H9 (cell line): ENCODE results near the gene RFX4. TPM values are rescaled to one million over a fixed set of nuclear protein-coding genes. Genes with fewer than 3 reads are reported as not detected.
"Not testable (repeated sequence)": the region's sequence is repeated elsewhere in the genome, so short reads cannot be mapped to it uniquely, and the experiment has no call there.

Experiments
- DNase-seq: peaks from one replicate; pipeline ENCODE4 v3.0.0-alpha.2; 2017
- H2AFZ ChIP-seq: one replicate; pipeline ENCODE4 v1.6.1; 2013; ENCODE audit warnings: mild to moderate bottlenecking, low read length, control low read depth, moderate library complexity
- H2AK5ac ChIP-seq: 2 replicates; pipeline ENCODE4 v1.6.1; 2013; ENCODE audit warnings: low read length, control low read depth, mixed read lengths; ENCODE audit not compliant: insufficient read length
- H2BK120ac ChIP-seq: one replicate; pipeline ENCODE4 v1.6.1; 2013; ENCODE audit warnings: low read depth, mild to moderate bottlenecking, low read length, control low read depth, inconsistent platforms; ENCODE audit not compliant: poor library complexity, severe bottlenecking
- H2BK12ac ChIP-seq: 2 replicates; pipeline ENCODE4 v1.6.1; 2013; ENCODE audit warnings: low read length, control low read depth, mixed read lengths, low read depth; ENCODE audit not compliant: insufficient read length
- H2BK15ac ChIP-seq: 2 replicates; pipeline ENCODE4 v1.6.1; 2013; ENCODE audit warnings: low read depth, low read length, control low read depth
- H2BK20ac ChIP-seq: one replicate; pipeline ENCODE4 v1.6.1; 2013; ENCODE audit warnings: low read depth, mild to moderate bottlenecking, low read length, control low read depth, inconsistent platforms; ENCODE audit not compliant: poor library complexity, severe bottlenecking
- H2BK5ac ChIP-seq: 2 replicates; pipeline ENCODE4 v1.6.1; 2013; ENCODE audit warnings: low read length, control low read depth, mixed read lengths; ENCODE audit not compliant: insufficient read length
- H3K14ac ChIP-seq: 2 replicates; pipeline ENCODE4 v1.6.1; 2013; ENCODE audit warnings: low read length, control low read depth; ENCODE audit not compliant: insufficient read depth
- H3K18ac ChIP-seq: 2 replicates; pipeline ENCODE4 v1.6.1; 2013; ENCODE audit warnings: low read depth, mild to moderate bottlenecking, mixed read lengths, low read length, control low read depth; ENCODE audit not compliant: insufficient read length
- H3K23ac ChIP-seq: 2 replicates; pipeline ENCODE4 v1.6.1; 2013; ENCODE audit warnings: low read length, control low read depth, mixed read lengths, low read depth; ENCODE audit not compliant: insufficient read length
- H3K23me2 ChIP-seq: 2 replicates; pipeline ENCODE4 v1.6.1; 2013; ENCODE audit warnings: low read depth, mild to moderate bottlenecking, mixed read lengths, low read length, control low read depth; ENCODE audit not compliant: insufficient read length, poor library complexity, severe bottlenecking
- H3K27ac ChIP-seq: 2 replicates; pipeline ENCODE4 v1.5.1; 2013; ENCODE audit warnings: low read length, control low read depth, mixed read lengths, low read depth; ENCODE audit not compliant: insufficient read length
- H3K27me3 ChIP-seq: 2 replicates; pipeline ENCODE4 v1.6.1; 2013; ENCODE audit warnings: low read length, control low read depth, inconsistent platforms; ENCODE audit not compliant: insufficient read depth
- H3K4ac ChIP-seq: 2 replicates; pipeline ENCODE4 v1.6.1; 2013; ENCODE audit warnings: low read depth, mild to moderate bottlenecking, control low read depth, inconsistent platforms, low read length, moderate library complexity
- H3K4me1 ChIP-seq: 2 replicates; pipeline ENCODE4 v1.6.1; 2013; ENCODE audit warnings: low read length, control low read depth, inconsistent platforms; ENCODE audit not compliant: insufficient read depth
- H3K4me2 ChIP-seq: 2 replicates; pipeline ENCODE4 v1.6.1; 2013; ENCODE audit warnings: low read length, control low read depth, mixed read lengths; ENCODE audit not compliant: insufficient read length, insufficient read depth
- H3K56ac ChIP-seq: 2 replicates; pipeline ENCODE4 v1.6.1; 2013; ENCODE audit warnings: low read depth, mild to moderate bottlenecking, mixed read lengths, low read length, control low read depth; ENCODE audit not compliant: insufficient read length
- H3K79me1 ChIP-seq: 2 replicates; pipeline ENCODE4 v1.6.1; 2013; ENCODE audit warnings: low read depth, mild to moderate bottlenecking, moderate library complexity, low read length, control low read depth, inconsistent platforms; ENCODE audit not compliant: insufficient read depth, poor library complexity, severe bottlenecking
- H3K79me2 ChIP-seq: 2 replicates; pipeline ENCODE4 v1.6.1; 2013; ENCODE audit warnings: low read length, control low read depth, inconsistent platforms; ENCODE audit not compliant: insufficient read depth
- H3K9ac ChIP-seq: 2 replicates; pipeline ENCODE4 v1.6.1; 2013; ENCODE audit warnings: low read length, control low read depth, mixed read lengths; ENCODE audit not compliant: insufficient read length; ENCODE audit errors: extremely low read depth
- H3K9me3 ChIP-seq: one replicate; pipeline ENCODE4 v1.6.1; 2013; ENCODE audit warnings: low read depth, low read length, inconsistent platforms; ENCODE audit not compliant: control insufficient read depth
- H3T11ph ChIP-seq: one replicate; pipeline ENCODE4 v1.6.1; 2013; ENCODE audit warnings: mild to moderate bottlenecking, low read length, control low read depth, inconsistent platforms
- H4K20me1 ChIP-seq: one replicate; pipeline ENCODE4 v1.6.1; 2013; ENCODE audit not compliant: control insufficient read depth, insufficient read length, insufficient read depth
- H4K5ac ChIP-seq: 2 replicates; pipeline ENCODE4 v1.6.1; 2013; ENCODE audit warnings: low read depth, mild to moderate bottlenecking, mixed read lengths, low read length, control low read depth; ENCODE audit not compliant: insufficient read length
- H4K8ac ChIP-seq: replicated peaks from 2 replicates; pipeline ENCODE4 v1.6.1; 2013; ENCODE audit warnings: low read length, control low read depth, mixed read lengths, low read depth; ENCODE audit not compliant: insufficient read length
- H4K91ac ChIP-seq: 2 replicates; pipeline ENCODE4 v1.6.1; 2013; ENCODE audit warnings: low read depth, mild to moderate bottlenecking, moderate library complexity, mixed read lengths, low read length, control low read depth; ENCODE audit not compliant: insufficient read length
- H3K27ac Mint-ChIP-seq, 3 experiments: 2 replicates in 2 of 3; 3 replicates in 1 of 3; pipeline ENCODE4 v1.8.0; 2020 to 2021; ENCODE audit warnings: mixed read lengths in 3 of 3, mild to moderate bottlenecking in 1 of 3, moderate library complexity in 1 of 3
- H3K27me3 Mint-ChIP-seq: 2 replicates; pipeline ENCODE4 v1.8.0; 2021; ENCODE audit warnings: low read depth, mild to moderate bottlenecking, moderate library complexity, mixed read lengths
- H3K36me3 Mint-ChIP-seq, 3 experiments: 2 replicates in 2 of 3; 3 replicates in 1 of 3; pipeline ENCODE4 v1.8.0; 2020 to 2021; ENCODE audit warnings: low read depth in 3 of 3, mixed read lengths in 3 of 3; ENCODE audit not compliant: insufficient read depth in 1 of 3
- H3K4me1 Mint-ChIP-seq, 2 experiments: 2 replicates each; pipeline ENCODE4 v1.8.0; 2020; ENCODE audit warnings: mixed read lengths in 2 of 2
- H3K4me3 Mint-ChIP-seq, 2 experiments: 2 replicates in 1 of 2; 3 replicates in 1 of 2; pipeline ENCODE4 v1.8.0; 2020 to 2021; ENCODE audit warnings: mild to moderate bottlenecking in 2 of 2, mixed read lengths in 2 of 2, moderate library complexity in 1 of 2
- H3K9me3 Mint-ChIP-seq, 2 experiments: 2 replicates in 1 of 2; 3 replicates in 1 of 2; pipeline ENCODE4 v1.8.0; 2020; ENCODE audit warnings: mild to moderate bottlenecking in 2 of 2, mixed read lengths in 2 of 2, moderate library complexity in 1 of 2
- WGBS: extraction: QIAGEN DNeasy Blood & Tissue Kit; methylation state at CpG from one replicate; pipeline ENCODE4 v1.1.7; 2013; ENCODE audit warnings: missing lambda C conversion rate, low lambda C conversion rate, mixed read lengths; ENCODE audit not compliant: insufficient read length; ENCODE audit errors: extremely low coverage; 5-methylcytosine and 5-hydroxymethylcytosine counted together
- total RNA-seq: library from RNA; stranded (reverse); gene quantifications from 2 replicates; pipeline ENCODE4 v1.2.1, GENCODE V29; 2021
- TF ChIP-seq, protein P1 (sequence below): fragments of 200-600 bp; sonication (generic); conservative IDR thresholded peaks from 3 replicates; pipeline ENCODE4 v1.8.0; 2021; ENCODE audit warnings: antibody characterized with exemption, mild to moderate bottlenecking

RFX4 gene
- total RNA-seq, 1 experiment from 2014 or later, result 0.57 TPM

DNA sequence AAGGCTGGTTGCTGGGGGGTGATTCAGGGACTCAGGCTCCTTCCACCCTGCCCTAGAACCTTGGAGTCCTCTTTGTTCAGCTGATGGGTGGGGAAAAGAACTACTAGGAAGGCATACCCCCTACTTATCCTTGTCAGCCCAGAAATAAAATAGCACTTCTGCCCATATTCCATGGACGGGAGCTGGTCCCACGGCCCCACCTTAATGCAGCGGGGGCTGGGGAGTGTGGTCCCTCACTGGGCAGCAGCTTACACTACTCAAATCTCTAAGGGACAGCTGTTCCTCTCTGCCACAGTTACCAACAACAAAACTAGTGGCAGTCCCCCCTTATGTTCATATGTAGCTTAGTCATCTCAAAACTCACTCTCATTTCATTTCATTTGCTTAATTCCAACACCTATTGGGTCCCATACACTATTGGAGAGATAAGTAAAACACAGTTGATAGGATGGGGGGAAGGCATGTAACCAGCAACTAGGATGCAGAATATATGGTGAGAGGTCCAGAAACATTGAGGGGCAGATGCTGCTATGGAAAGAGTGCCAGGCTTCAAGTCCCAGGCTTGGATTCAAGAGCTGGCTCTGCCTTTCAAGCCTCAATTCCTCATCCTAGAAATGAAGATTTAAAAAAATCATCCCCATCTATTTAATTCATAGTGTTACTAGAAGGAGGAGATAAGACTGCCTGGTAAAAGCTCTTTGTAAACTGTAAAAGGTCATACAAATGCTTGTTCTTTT, 107.9 kb downstream of the RFX4 start:
- no peak overlapping the region for H2BK12ac ChIP-seq
- no peak overlapping the region for H2AFZ ChIP-seq
- WGBS, result no CpG with 5 or more reads among the region's 3 CpGs
- H4K8ac ChIP-seq, result no peak overlapping the region
- no peak overlapping the region for H3K27ac Mint-ChIP-seq
- H3K4me1 ChIP-seq, result no peaks in the 10 kb centered on the region
- H3K4ac ChIP-seq, result no peak overlapping the region
- H3K4me2 ChIP-seq, result no peak overlapping the region
- TF ChIP-seq, protein P1, sequence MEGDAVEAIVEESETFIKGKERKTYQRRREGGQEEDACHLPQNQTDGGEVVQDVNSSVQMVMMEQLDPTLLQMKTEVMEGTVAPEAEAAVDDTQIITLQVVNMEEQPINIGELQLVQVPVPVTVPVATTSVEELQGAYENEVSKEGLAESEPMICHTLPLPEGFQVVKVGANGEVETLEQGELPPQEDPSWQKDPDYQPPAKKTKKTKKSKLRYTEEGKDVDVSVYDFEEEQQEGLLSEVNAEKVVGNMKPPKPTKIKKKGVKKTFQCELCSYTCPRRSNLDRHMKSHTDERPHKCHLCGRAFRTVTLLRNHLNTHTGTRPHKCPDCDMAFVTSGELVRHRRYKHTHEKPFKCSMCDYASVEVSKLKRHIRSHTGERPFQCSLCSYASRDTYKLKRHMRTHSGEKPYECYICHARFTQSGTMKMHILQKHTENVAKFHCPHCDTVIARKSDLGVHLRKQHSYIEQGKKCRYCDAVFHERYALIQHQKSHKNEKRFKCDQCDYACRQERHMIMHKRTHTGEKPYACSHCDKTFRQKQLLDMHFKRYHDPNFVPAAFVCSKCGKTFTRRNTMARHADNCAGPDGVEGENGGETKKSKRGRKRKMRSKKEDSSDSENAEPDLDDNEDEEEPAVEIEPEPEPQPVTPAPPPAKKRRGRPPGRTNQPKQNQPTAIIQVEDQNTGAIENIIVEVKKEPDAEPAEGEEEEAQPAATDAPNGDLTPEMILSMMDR, result no peak
- H3K23me2 ChIP-seq, result no peaks in the 10 kb centered on the region
- H3K9ac ChIP-seq, result no peak overlapping the region
- H3K23ac ChIP-seq, result no peak overlapping the region
- H3K18ac ChIP-seq, result no peak overlapping the region
- no peak overlapping the region for H3K27ac ChIP-seq
- no peaks in the 10 kb centered on the region for H3K27me3 ChIP-seq
- no peak overlapping the region for H3K4me3 Mint-ChIP-seq
- no peak for DNase-seq
- no peaks in the 10 kb centered on the region for H3K9me3 ChIP-seq
- H3K36me3 Mint-ChIP-seq, result no peaks in the 10 kb centered on the region
- no peak overlapping the region for H2AK5ac ChIP-seq
- no peak overlapping the region for H4K5ac ChIP-seq
- H4K91ac ChIP-seq, result no peak overlapping the region
- H2BK120ac ChIP-seq, result no peak overlapping the region
- no peaks in the 10 kb centered on the region for H3K9me3 Mint-ChIP-seq
- H3T11ph ChIP-seq, result no peak overlapping the region
- H2BK5ac ChIP-seq, result no peak overlapping the region
- no peaks in the 10 kb centered on the region for H3K79me2 ChIP-seq
- H2BK20ac ChIP-seq, result no peak overlapping the region
- H3K56ac ChIP-seq, result no peak overlapping the region
- H2BK15ac ChIP-seq, result no peak overlapping the region
- H4K20me1 ChIP-seq, result no peaks in the 10 kb centered on the region
- H3K4me1 Mint-ChIP-seq, result no peaks in the 10 kb centered on the region
- H3K27me3 Mint-ChIP-seq, result peaks cover 3% of the 10 kb centered on the region
- H3K79me1 ChIP-seq, result no peaks in the 10 kb centered on the region
- H3K14ac ChIP-seq, result no peak overlapping the region

DNA sequence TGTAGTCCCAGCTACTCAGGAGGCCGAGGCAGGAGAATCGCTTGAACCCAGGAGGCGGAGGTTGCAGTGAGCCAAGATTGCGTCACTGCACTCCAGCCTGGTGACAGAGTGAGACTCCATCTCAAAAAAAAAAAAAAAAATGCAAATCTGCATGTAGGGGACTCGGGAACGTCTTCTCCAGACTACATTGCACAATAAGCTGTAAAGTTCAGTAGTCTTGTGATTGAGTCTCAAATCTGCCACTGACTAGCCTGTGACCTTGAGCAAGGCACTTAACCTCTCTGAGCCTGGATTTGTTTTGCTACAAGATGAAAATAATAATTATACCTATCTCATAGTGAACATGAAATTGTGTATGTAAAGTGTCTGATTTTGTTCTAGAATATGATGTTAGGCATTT, 109.2 kb downstream of the RFX4 start:
- not testable (repeated sequence) for H3K4ac ChIP-seq, H3K9me3 Mint-ChIP-seq, H4K8ac ChIP-seq, H3K4me3 Mint-ChIP-seq, H4K5ac ChIP-seq, H2BK120ac ChIP-seq, H3K4me2 ChIP-seq, H3K27me3 Mint-ChIP-seq, H3K23ac ChIP-seq, H3K4me1 ChIP-seq, H4K20me1 ChIP-seq, DNase-seq, H3K27ac ChIP-seq, H2BK5ac ChIP-seq, H2AK5ac ChIP-seq, H3K36me3 Mint-ChIP-seq, H3K18ac ChIP-seq, H2AFZ ChIP-seq, H3K79me1 ChIP-seq, H2BK12ac ChIP-seq, H3K27ac Mint-ChIP-seq, H3K9ac ChIP-seq, H3K14ac ChIP-seq, H2BK20ac ChIP-seq, H3T11ph ChIP-seq, H3K56ac ChIP-seq, H4K91ac ChIP-seq, H3K23me2 ChIP-seq, H3K79me2 ChIP-seq, H3K4me1 Mint-ChIP-seq, H2BK15ac ChIP-seq, H3K9me3 ChIP-seq, H3K27me3 ChIP-seq
- no CpG with 5 or more reads among the region's 6 CpGs for WGBS
